Activated CD4-positive, alpha-beta T cell treated with anti-CD3 and anti-CD28 coated beads, Interleukin-2, amount 10 ng/mL, durations not matched to agents 7 days and 5 days (primary cell): Measurements from ENCODE around the gene CEP63. TPM values are rescaled to one million over a fixed set of nuclear protein-coding genes. Genes with fewer than 3 reads are reported as not detected.
"Not testable (repeated sequence)": the region's sequence is repeated elsewhere in the genome, so short reads cannot be mapped to it uniquely, and the experiment has no call there.

Source experiments
- CTCF ChIA-PET: fragments of 350-600 bp; sonication (Branson Sonifier 250); formaldehyde crosslinking; loops from one replicate; lab custom pipeline; 2021; ENCODE audit warnings: antibody characterized with exemption; lab: Charles Lee
- POLR2A ChIA-PET: fragments of 350-600 bp; sonication (Branson Sonifier 250); formaldehyde crosslinking; loops from one replicate; lab custom pipeline; 2021; ENCODE audit warnings: antibody characterized with exemption; lab: Charles Lee
- DNase-seq: peaks from one replicate; pipeline ENCODE4 v3.0.0-alpha.2; 2020
- H3K27ac Mint-ChIP-seq: one replicate; pipeline ENCODE4 v1.8.0; 2021; ENCODE audit warnings: mild to moderate bottlenecking, moderate library complexity, mixed read lengths
- H3K27me3 Mint-ChIP-seq: one replicate; pipeline ENCODE4 v1.8.0; 2021; ENCODE audit warnings: mixed read lengths
- H3K36me3 Mint-ChIP-seq: one replicate; pipeline ENCODE4 v1.8.0; 2021; ENCODE audit warnings: low read depth, mixed read lengths
- H3K4me1 Mint-ChIP-seq: one replicate; pipeline ENCODE4 v1.8.0; 2021; ENCODE audit warnings: mixed read lengths
- H3K4me3 Mint-ChIP-seq: one replicate; pipeline ENCODE4 v1.8.0; 2021; ENCODE audit warnings: mild to moderate bottlenecking, moderate library complexity, mixed read lengths
- H3K9me3 Mint-ChIP-seq: one replicate; pipeline ENCODE4 v1.8.0; 2021; ENCODE audit warnings: mixed read lengths
- total RNA-seq, 2 experiments: library from RNA; stranded (reverse); gene quantifications; one replicate each; pipeline ENCODE4 v1.2.3, GENCODE V29; 2021

Gene CEP63
- total RNA-seq, 2 experiments from 2014 or later = 25.4 to 26.6 TPM

GRCh38 chr3:134567605-134568004 lies 81.7 kb downstream of the CEP63 start:
- Mint-ChIP-seq H3K4me3 (no peak overlapping the region), H3K27me3 (no peaks in the 10 kb centered on the region)
- POLR2A ChIA-PET = no interaction called here

GRCh38 chr3:134568790-134569189 lies 82.9 kb downstream of the CEP63 start:
- ChIA-PET CTCF (no interaction called here), POLR2A (no interaction called here)
- no peak for DNase-seq
- Mint-ChIP-seq H3K4me3 (no peak overlapping the region), H3K27me3 (no peaks in the 10 kb centered on the region), H3K36me3 (peaks cover 9% of the 10 kb centered on the region), H3K9me3 (peaks cover 21% of the 10 kb centered on the region), H3K27ac (no peak overlapping the region), H3K4me1 (no peaks in the 10 kb centered on the region)

More at GRCh38 chr3:134567605-134568004, 81.7 kb downstream of the CEP63 start:
- Mint-ChIP-seq H3K9me3 (peaks cover 18% of the 10 kb centered on the region), H3K36me3 (peaks cover 16% of the 10 kb centered on the region), H3K4me1 (no peaks in the 10 kb centered on the region), H3K27ac (no peak overlapping the region)
- no peak for DNase-seq
- CTCF ChIA-PET = no interaction called here

GRCh38 chr3:134569899-134570298 lies 84.0 kb downstream of the CEP63 start:
- H3K27me3 Mint-ChIP-seq, DNase-seq, H3K36me3 Mint-ChIP-seq, H3K4me3 Mint-ChIP-seq, CTCF ChIA-PET, H3K27ac Mint-ChIP-seq, H3K4me1 Mint-ChIP-seq, POLR2A ChIA-PET: not testable (repeated sequence)
- peaks cover 21% of the 10 kb centered on the region for H3K9me3 Mint-ChIP-seq

- ChIA-PET CTCF (no interaction called here), POLR2A (no interaction called here)
- Mint-ChIP-seq H3K27me3 (peaks cover 3% of the 10 kb centered on the region), H3K27ac (no peak overlapping the region), H3K36me3 (no peaks in the 10 kb centered on the region), H3K9me3 (peaks cover 5% of the 10 kb centered on the region), H3K4me3 (no peak overlapping the region), H3K4me1 (peaks cover 2% of the 10 kb centered on the region)
- no peak for DNase-seq
Observed at GRCh38 chr3:134576426-134576825, 90.6 kb downstream of the CEP63 start.

- peaks cover 2% of the 10 kb centered on the region for H3K4me1 Mint-ChIP-seq
- peaks cover 5% of the 10 kb centered on the region for H3K9me3 Mint-ChIP-seq
- H3K27ac Mint-ChIP-seq = no peak overlapping the region
- CTCF ChIA-PET = no interaction called here
- no peaks in the 10 kb centered on the region for H3K36me3 Mint-ChIP-seq
- POLR2A ChIA-PET = no interaction called here
- peaks cover 3% of the 10 kb centered on the region for H3K27me3 Mint-ChIP-seq
- no peak overlapping the region for H3K4me3 Mint-ChIP-seq
- DNase-seq = no peak
Observed at GRCh38 chr3:134576831-134577230, 91.0 kb downstream of the CEP63 start.

GRCh38 chr3:134579141-134579665 lies 93.3 kb downstream of the CEP63 start:
- no peaks in the 10 kb centered on the region for H3K9me3 Mint-ChIP-seq
- H3K27me3 Mint-ChIP-seq = peaks cover 6% of the 10 kb centered on the region
- H3K4me1 Mint-ChIP-seq = peaks cover 2% of the 10 kb centered on the region
- DNase-seq = no peak
- H3K27ac Mint-ChIP-seq = no peak overlapping the region
- no peak overlapping the region for H3K4me3 Mint-ChIP-seq
- H3K36me3 Mint-ChIP-seq = no peaks in the 10 kb centered on the region
- POLR2A ChIA-PET = no interaction called here
- CTCF ChIA-PET = interaction anchor here (1.3 kb wide), 1 partner anchor 21 kb away, joined by 5 read pairs; no protein-coding TSS in a partner anchor

GRCh38 chr3:134590766-134591165 lies 104.9 kb downstream of the CEP63 start:
- H3K36me3 Mint-ChIP-seq = no peaks in the 10 kb centered on the region
- no peak for DNase-seq
- no peak overlapping the region for H3K27ac Mint-ChIP-seq
- ChIA-PET CTCF (interaction anchor here (3.1 kb wide), 1 partner anchor 10 kb away, joined by 11 read pairs; no protein-coding TSS in a partner anchor), POLR2A (no interaction called here)
- no peaks in the 10 kb centered on the region for H3K9me3 Mint-ChIP-seq
- H3K4me1 Mint-ChIP-seq = no peaks in the 10 kb centered on the region
- H3K27me3 Mint-ChIP-seq = peaks cover 8% of the 10 kb centered on the region
- H3K4me3 Mint-ChIP-seq = no peak overlapping the region

GRCh38 chr3:134592806-134593205 lies 106.9 kb downstream of the CEP63 start:
- Mint-ChIP-seq H3K36me3 (no peaks in the 10 kb centered on the region), H3K27me3 (peaks cover 6% of the 10 kb centered on the region)
- CTCF ChIA-PET = interaction anchor here (0.7 to 3.1 kb wide), 2 partner anchors 8 to 59 kb away, joined by 3 to 11 read pairs; no protein-coding TSS in a partner anchor

GRCh38 chr3:134594331-134594741 lies 108.5 kb downstream of the CEP63 start:
- POLR2A ChIA-PET = no interaction called here
- Mint-ChIP-seq H3K27me3 (peaks cover 6% of the 10 kb centered on the region), H3K9me3 (no peaks in the 10 kb centered on the region), H3K4me1 (peaks cover 2% of the 10 kb centered on the region), H3K36me3 (no peaks in the 10 kb centered on the region), H3K27ac (no peak overlapping the region), H3K4me3 (no peak overlapping the region)
- CTCF ChIA-PET = no interaction called here
- no peak for DNase-seq

More at GRCh38 chr3:134592806-134593205, 106.9 kb downstream of the CEP63 start:
- Mint-ChIP-seq H3K27ac (no peak overlapping the region), H3K9me3 (no peaks in the 10 kb centered on the region), H3K4me3 (no peak overlapping the region), H3K4me1 (no peaks in the 10 kb centered on the region)
- DNase-seq = no peak
- POLR2A ChIA-PET = no interaction called here

GRCh38 chr3:134594986-134595385 lies 109.1 kb downstream of the CEP63 start:
- H3K4me3 Mint-ChIP-seq, CTCF ChIA-PET, DNase-seq, H3K36me3 Mint-ChIP-seq, H3K4me1 Mint-ChIP-seq, H3K9me3 Mint-ChIP-seq, H3K27ac Mint-ChIP-seq, POLR2A ChIA-PET, H3K27me3 Mint-ChIP-seq: not testable (repeated sequence)

- DNase-seq = no peak
- Mint-ChIP-seq H3K4me1 (peaks cover 10% of the 10 kb centered on the region), H3K9me3 (no peaks in the 10 kb centered on the region), H3K36me3 (no peaks in the 10 kb centered on the region), H3K27me3 (no peaks in the 10 kb centered on the region), H3K4me3 (no peak overlapping the region), H3K27ac (no peak overlapping the region)
- CTCF ChIA-PET = interaction anchor here (1.0 kb wide), 1 partner anchor 18 kb away, joined by 3 read pairs; no protein-coding TSS in a partner anchor
- POLR2A ChIA-PET = no interaction called here
Observed at GRCh38 chr3:134597390-134597970, 111.6 kb downstream of the CEP63 start.

- no peaks in the 10 kb centered on the region for H3K36me3 Mint-ChIP-seq
- no peak overlapping the region for H3K27ac Mint-ChIP-seq
- no peak for DNase-seq
- CTCF ChIA-PET = no interaction called here
- POLR2A ChIA-PET = no interaction called here
- no peaks in the 10 kb centered on the region for H3K9me3 Mint-ChIP-seq
- H3K4me1 Mint-ChIP-seq = peaks cover 10% of the 10 kb centered on the region
- H3K4me3 Mint-ChIP-seq = no peak overlapping the region
- H3K27me3 Mint-ChIP-seq = no peaks in the 10 kb centered on the region
Observed at GRCh38 chr3:134598763-134599545, 113.1 kb downstream of the CEP63 start.

GRCh38 chr3:134600206-134600605 lies 114.3 kb downstream of the CEP63 start:
- peaks cover 10% of the 10 kb centered on the region for H3K4me1 Mint-ChIP-seq
- ChIA-PET POLR2A (no interaction called here), CTCF (interaction anchor here (0.8 to 2.3 kb wide), 6 partner anchors 8 to 42 kb away, joined by 3 to 11 read pairs (median 4); no protein-coding TSS in a partner anchor)
- no peaks in the 10 kb centered on the region for H3K27me3 Mint-ChIP-seq
- no peaks in the 10 kb centered on the region for H3K36me3 Mint-ChIP-seq
- H3K4me3 Mint-ChIP-seq = no peak overlapping the region
- no peak for DNase-seq
- no peaks in the 10 kb centered on the region for H3K9me3 Mint-ChIP-seq
- no peak overlapping the region for H3K27ac Mint-ChIP-seq
